H1 (cell line): Measurements from ENCODE around the gene APPL2. TPM values are rescaled to one million over a fixed set of nuclear protein-coding genes. Genes with fewer than 3 reads are reported as not detected.

Source experiments
- CBX5 ChIP-seq: fragments of 300-800, 300-1000 bp; sonication (generic); IDR thresholded peaks from 2 replicates; pipeline ENCODE4 v1.7.1; 2016; ENCODE audit warnings: antibody characterized with exemption, low read length, low read depth
- EZH2 ChIP-seq: fragments of 200-600 bp; sonication (generic); IDR thresholded peaks from 2 replicates; pipeline ENCODE4 v1.7.1; 2012; ENCODE audit warnings: low read depth, mild to moderate bottlenecking, moderate library complexity, low read length, inconsistent platforms; ENCODE audit not compliant: severe bottlenecking
- RFX5 ChIP-seq: IDR thresholded peaks from 2 replicates; pipeline ENCODE4 v1.6.1; 2011; ENCODE audit warnings: low read depth, low read length, improper control_type of control experiment, borderline replicate concordance
- SIRT6 ChIP-seq: IDR thresholded peaks from one replicate; pipeline ENCODE4 v1.7.1; 2012; ENCODE audit warnings: low read length, inconsistent platforms
- polyA plus RNA-seq, 7 experiments: library from polyadenylated mRNA; depleted of rRNA in 3 of 7; stranded (reverse) in 5 of 7; unstranded in 2 of 7; fragments of >200 nt in 5 of 7; fragments of 200-250 nt in 2 of 7; gene quantifications; 1 replicate in 5 of 7; 2 replicates in 1 of 7; 4 replicates in 1 of 7; pipeline versions ENCODE4 v1.2.1 to v1.2.3, GENCODE V29; 2011 to 2013; ENCODE audit warnings: missing spikeins in 2 of 7, mixed read lengths in 2 of 7
- total RNA-seq: library from RNA; stranded (reverse); fragmentation: NEBNext Ultra II Directional; extraction: Animal tissue kit (Norgen Biotek cat#: 25700); gene quantifications from 2 replicates; pipeline ENCODE4 v1.2.1, GENCODE V29; 2021

The APPL2 gene
- total and polyA plus RNA-seq, 2 of the 8 experiments (the other 6 are each of a cell fraction or from before 2014, with no cell fraction given) = 8.9 to 22.9 TPM

- TF ChIP-seq CBX5 (no peak), RFX5 (no peak), EZH2 (no peak), SIRT6 (no peak)
Measured at GRCh38 chr12:105271364-105271763, 35.4 kb upstream of the APPL2 start (continued).
